Keratinocyte (primary cell): ENCODE results near the gene UBE2I. TPM values are rescaled to one million over a fixed set of nuclear protein-coding genes. Genes with fewer than 3 reads are reported as not detected.

ENCODE experiments used
- DNase-seq: peaks from one replicate; pipeline ENCODE4 v3.0.0-alpha.2; 2011; ENCODE audit warnings: low read depth, missing footprints, low spot score
- FAIRE-seq: peaks from 2 replicates; lab custom pipeline; 2011; peaks lifted over from hg19 to GRCh38; lab: Jason Lieb, UNC
- H2AFZ ChIP-seq: 2 replicates; pipeline ENCODE4 v1.6.0; 2012; ENCODE audit warnings: low read length, control low read depth, inconsistent platforms; ENCODE audit not compliant: control insufficient read depth
- H3K27ac ChIP-seq: 2 replicates; pipeline ENCODE4 v1.5.1; 2011; ENCODE audit warnings: low read length; ENCODE audit not compliant: control insufficient read depth, insufficient read depth
- H3K27me3 ChIP-seq: 3 replicates; pipeline ENCODE4 v1.6.0; 2011; ENCODE audit warnings: low read length; ENCODE audit not compliant: control insufficient read depth, insufficient read depth; ENCODE audit errors: extremely low read depth
- H3K36me3 ChIP-seq, 2 experiments: 2 replicates in 1 of 2; 3 replicates in 1 of 2; pipeline ENCODE4 v1.5.1; 2011; ENCODE audit warnings: low read length in 2 of 2, mild to moderate bottlenecking in 1 of 2; ENCODE audit not compliant: control insufficient read depth in 2 of 2, insufficient read depth in 2 of 2; ENCODE audit errors: extremely low read depth in 1 of 2
- H3K4me1 ChIP-seq: 3 replicates; pipeline ENCODE4 v1.5.1; 2011; ENCODE audit warnings: low read length; ENCODE audit not compliant: control insufficient read depth, insufficient read depth; ENCODE audit errors: extremely low read depth
- H3K4me2 ChIP-seq: 3 replicates; pipeline ENCODE4 v1.6.0; 2011; ENCODE audit warnings: low read depth, low read length; ENCODE audit not compliant: control insufficient read depth, insufficient read depth; ENCODE audit errors: extremely low read depth
- H3K4me3 ChIP-seq, 3 experiments: fragments of 200-600 bp in 1 of 3; sonication (generic) in 1 of 3; 2 replicates in 2 of 3; 3 replicates in 1 of 3; pipeline ENCODE4 v1.5.1; 2011 to 2016; ENCODE audit warnings: low read length in 3 of 3, mild to moderate bottlenecking in 3 of 3, control low read depth in 2 of 3, inconsistent platforms in 1 of 3, low read depth in 1 of 3, mixed read lengths in 1 of 3, mixed run types in 1 of 3, moderate library complexity in 1 of 3; ENCODE audit not compliant: control insufficient read depth in 2 of 3, insufficient read depth in 2 of 3; ENCODE audit errors: extremely low read depth in 1 of 3
- H3K79me2 ChIP-seq: 2 replicates; pipeline ENCODE4 v1.6.0; 2012; ENCODE audit warnings: low read length; ENCODE audit not compliant: control insufficient read depth, insufficient read depth
- H3K9ac ChIP-seq: 3 replicates; pipeline ENCODE4 v1.6.0; 2011; ENCODE audit warnings: low read length; ENCODE audit not compliant: control insufficient read depth, insufficient read depth; ENCODE audit errors: extremely low read depth
- H3K9me1 ChIP-seq: 3 replicates; pipeline ENCODE4 v1.6.0; 2011; ENCODE audit warnings: low read length; ENCODE audit not compliant: control insufficient read depth, insufficient read depth; ENCODE audit errors: extremely low read depth
- H3K9me3 ChIP-seq: 2 replicates; pipeline ENCODE4 v1.5.1; 2012; ENCODE audit warnings: low read depth, low read length; ENCODE audit not compliant: control insufficient read depth
- H4K20me1 ChIP-seq: 3 replicates; pipeline ENCODE4 v1.6.0; 2011; ENCODE audit warnings: low read length; ENCODE audit not compliant: control insufficient read depth, insufficient read depth; ENCODE audit errors: extremely low read depth
- EZH2 ChIP-seq: IDR thresholded peaks from one replicate; pipeline ENCODE4 v1.6.1; 2012; ENCODE audit warnings: inconsistent platforms, mild to moderate bottlenecking, low read length, moderate library complexity
- dilution Hi-C: fragments of 300-500 bp; cut with MboI; formaldehyde crosslinking; loops from one replicate; pipeline ENCODE4 v1.7.0; 2020; ENCODE audit warnings: low sequenced_read_pairs; ENCODE audit not compliant: extremely low pct_ligation_motif_present
- polyA plus RNA-seq, 5 experiments: library from polyadenylated mRNA; depleted of rRNA in 3 of 5; stranded (reverse) in 3 of 5; stranded (forward) in 1 of 5; unstranded in 1 of 5; fragments of >200 nt; gene quantifications; 1 replicate in 1 of 5; 2 replicates in 3 of 5; 3 replicates in 1 of 5; pipeline versions ENCODE4 v1.2.1 to v1.2.3, GENCODE V29; 2011 to 2012; ENCODE audit warnings: missing spikeins in 2 of 5, low read depth in 1 of 5, low replicate concordance in 1 of 5
- TF ChIP-seq, protein P1 (sequence below), 3 experiments: IDR thresholded peaks in 1 of 3; conservative IDR thresholded peaks in 1 of 3; optimal IDR thresholded peaks in 1 of 3; 2 replicates in 2 of 3; 3 replicates in 1 of 3; pipeline versions ENCODE3 to v1.5.1; 2011; ENCODE audit warnings: low read length in 3 of 3, mild to moderate bottlenecking in 3 of 3, moderate library complexity in 2 of 3, control low read depth in 1 of 3, inconsistent platforms in 1 of 3; ENCODE audit not compliant: insufficient read depth in 2 of 3; ENCODE audit errors: extremely low read depth in 1 of 3

Gene UBE2I
- polyA plus RNA-seq, 1 donor (not counting 4 experiments of a cell fraction or from before 2014, with no cell fraction given) = 157 TPM

DNA sequence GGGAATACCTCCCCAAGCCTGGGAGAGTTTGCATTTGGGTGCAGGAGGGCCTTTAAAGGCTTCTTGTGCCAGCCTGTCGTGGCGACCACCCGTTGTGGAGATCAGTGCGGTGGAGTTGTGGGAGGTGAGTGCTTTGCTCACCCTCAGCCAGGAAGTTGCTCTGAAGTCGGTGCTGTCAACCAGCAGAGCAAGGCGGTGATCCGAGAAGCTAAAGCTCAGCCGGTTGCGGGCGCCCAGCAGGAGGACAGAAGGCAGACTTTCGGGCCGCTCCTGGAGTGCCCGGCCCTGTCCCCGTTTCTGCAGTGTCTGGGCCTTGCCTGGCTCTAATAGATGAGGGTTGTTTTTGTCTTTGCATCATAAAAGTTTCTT lies 1.4 kb downstream of the UBE2I start:
- no peak for FAIRE-seq
- peaks cover 16% of the 10 kb centered on the region for H3K4me1 ChIP-seq
- H4K20me1 ChIP-seq = peaks cover 34% of the 10 kb centered on the region

DNA sequence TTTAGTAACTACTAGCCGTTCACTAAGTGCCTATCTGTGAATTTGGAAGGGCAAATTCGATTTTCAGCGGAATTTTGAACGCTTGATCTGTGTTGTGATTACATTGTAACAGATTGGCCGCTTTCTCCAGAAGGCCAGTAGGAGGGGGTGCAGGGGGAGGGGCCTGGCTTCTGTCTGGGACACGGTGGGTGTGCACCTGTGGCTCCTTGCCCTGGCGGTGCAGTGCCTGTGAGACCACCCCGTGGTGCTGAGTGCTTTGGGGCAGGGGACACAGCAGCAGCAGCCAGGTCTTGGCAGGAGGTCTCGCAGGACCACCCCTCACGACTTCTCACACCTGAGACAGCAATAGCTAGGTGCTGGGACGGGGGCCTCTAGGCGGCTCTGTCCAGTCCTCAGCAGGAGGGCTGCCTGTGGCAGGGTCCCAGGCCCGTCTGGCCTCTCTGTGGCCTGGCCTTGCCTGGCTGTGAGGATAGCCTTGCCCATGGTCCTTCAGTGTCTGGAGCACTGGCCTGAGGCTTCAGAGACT lies 1.8 kb downstream of the UBE2I start:
- no peak for DNase-seq
- Histone ChIP-seq H3K9ac (peak overlapping the region; percentile 80), H2AFZ (no peak overlapping the region), H3K27ac (peak overlapping the region; percentile 72), H3K4me1 (peaks cover 16% of the 10 kb centered on the region), H3K27me3 (no peaks in the 10 kb centered on the region), H3K9me1 (no peaks in the 10 kb centered on the region), H3K36me3 (peaks cover 17 to 34% of the 10 kb centered on the region in 2 experiments), H4K20me1 (peaks cover 34% of the 10 kb centered on the region), H3K9me3 (no peaks in the 10 kb centered on the region), H3K4me3 (peak overlapping the region; percentile 79 to 90 (median 89)), H3K79me2 (peaks cover 65% of the 10 kb centered on the region), H3K4me2 (peak overlapping the region; percentile 77)
- FAIRE-seq = no peak
- TF ChIP-seq, protein P1, sequence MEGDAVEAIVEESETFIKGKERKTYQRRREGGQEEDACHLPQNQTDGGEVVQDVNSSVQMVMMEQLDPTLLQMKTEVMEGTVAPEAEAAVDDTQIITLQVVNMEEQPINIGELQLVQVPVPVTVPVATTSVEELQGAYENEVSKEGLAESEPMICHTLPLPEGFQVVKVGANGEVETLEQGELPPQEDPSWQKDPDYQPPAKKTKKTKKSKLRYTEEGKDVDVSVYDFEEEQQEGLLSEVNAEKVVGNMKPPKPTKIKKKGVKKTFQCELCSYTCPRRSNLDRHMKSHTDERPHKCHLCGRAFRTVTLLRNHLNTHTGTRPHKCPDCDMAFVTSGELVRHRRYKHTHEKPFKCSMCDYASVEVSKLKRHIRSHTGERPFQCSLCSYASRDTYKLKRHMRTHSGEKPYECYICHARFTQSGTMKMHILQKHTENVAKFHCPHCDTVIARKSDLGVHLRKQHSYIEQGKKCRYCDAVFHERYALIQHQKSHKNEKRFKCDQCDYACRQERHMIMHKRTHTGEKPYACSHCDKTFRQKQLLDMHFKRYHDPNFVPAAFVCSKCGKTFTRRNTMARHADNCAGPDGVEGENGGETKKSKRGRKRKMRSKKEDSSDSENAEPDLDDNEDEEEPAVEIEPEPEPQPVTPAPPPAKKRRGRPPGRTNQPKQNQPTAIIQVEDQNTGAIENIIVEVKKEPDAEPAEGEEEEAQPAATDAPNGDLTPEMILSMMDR (optimal IDR thresholded peaks at IDR 0.05 in 1 of 3, IDR thresholded peaks at IDR 0.05 in 1 of 3, conservative IDR thresholded peaks at IDR 0.05 in 1 of 3; ENCODE audit: extremely low read depth in 1 of 3, insufficient read depth in 2 of 3, low read length in 3 of 3) = no peak
- no peak for TF ChIP-seq EZH2
- dilution Hi-C loops = no loop called here

More for the DNA sequence above, 1.4 kb downstream of the UBE2I start:
- H3K4me3 ChIP-seq = peak overlapping the region; percentile 79 to 90 (median 89)
- no peak for TF ChIP-seq EZH2
- TF ChIP-seq, protein P1 (optimal IDR thresholded peaks at IDR 0.05 in 1 of 3, IDR thresholded peaks at IDR 0.05 in 1 of 3, conservative IDR thresholded peaks at IDR 0.05 in 1 of 3; ENCODE audit: extremely low read depth in 1 of 3, insufficient read depth in 2 of 3, low read length in 3 of 3) = no peak
- H3K9me3 ChIP-seq = no peaks in the 10 kb centered on the region
- no peaks in the 10 kb centered on the region for H3K9me1 ChIP-seq
- H2AFZ ChIP-seq = no peak overlapping the region
- H3K27me3 ChIP-seq = no peaks in the 10 kb centered on the region
- peak overlapping the region; percentile 80 for H3K9ac ChIP-seq
- peak overlapping the region; percentile 77 for H3K4me2 ChIP-seq
- no peak for DNase-seq
- H3K36me3 ChIP-seq = peaks cover 14 to 30% of the 10 kb centered on the region in 2 experiments
- H3K27ac ChIP-seq = peak overlapping the region; percentile 72
- dilution Hi-C loops = no loop called here
- H3K79me2 ChIP-seq = peaks cover 61% of the 10 kb centered on the region
